Right lobe of liver (tissue), 4 donors: ENCODE results near the gene TMX1.

Experiments used
- POLR2A ChIP-seq: fragments of 450-650 bp; IDR thresholded peaks from one replicate; pipeline ENCODE4 v1.6.1; 2017; ENCODE audit warnings: antibody characterized with exemption, mild to moderate bottlenecking
- TF ChIP-seq, protein P1 (sequence below), 4 donors: fragments of 200-600 bp in 3 of 4; fragments of 450-650 bp in 1 of 4; IDR thresholded peaks; one replicate each; pipeline versions ENCODE4 v1.5.1 to v1.8.0; 2016 to 2022; ENCODE audit warnings: antibody characterized with exemption in 4 of 4, mild to moderate bottlenecking in 2 of 4
- donor health status: DM: no; HTN: no; CAD: no.
- donor health status: DM: no; HTN: no; CAD: no.
- donor health status: DM: no; HTN: yes; CAD: no.

DNA sequence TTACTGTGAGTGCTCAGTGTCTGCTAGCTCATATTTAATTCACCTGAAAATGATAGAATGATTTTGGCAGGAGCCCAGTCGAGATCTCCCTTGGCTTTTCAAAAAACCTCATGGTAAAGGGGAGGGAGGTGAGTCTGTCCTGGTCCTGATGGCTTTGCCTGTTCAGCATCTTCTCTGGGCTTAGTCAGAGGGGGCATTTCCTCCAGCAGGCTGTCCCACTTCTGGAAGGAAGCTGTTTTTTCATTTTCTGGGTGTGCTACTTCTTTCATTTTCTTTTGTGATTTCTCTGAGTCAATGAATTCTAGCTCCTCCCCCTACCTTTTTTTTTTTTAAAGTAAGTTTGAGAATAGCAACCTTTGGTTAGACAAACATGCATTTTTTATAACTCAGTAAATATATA is 58.8 kb downstream of the TMX1 start:
- TF ChIP-seq, protein P1, sequence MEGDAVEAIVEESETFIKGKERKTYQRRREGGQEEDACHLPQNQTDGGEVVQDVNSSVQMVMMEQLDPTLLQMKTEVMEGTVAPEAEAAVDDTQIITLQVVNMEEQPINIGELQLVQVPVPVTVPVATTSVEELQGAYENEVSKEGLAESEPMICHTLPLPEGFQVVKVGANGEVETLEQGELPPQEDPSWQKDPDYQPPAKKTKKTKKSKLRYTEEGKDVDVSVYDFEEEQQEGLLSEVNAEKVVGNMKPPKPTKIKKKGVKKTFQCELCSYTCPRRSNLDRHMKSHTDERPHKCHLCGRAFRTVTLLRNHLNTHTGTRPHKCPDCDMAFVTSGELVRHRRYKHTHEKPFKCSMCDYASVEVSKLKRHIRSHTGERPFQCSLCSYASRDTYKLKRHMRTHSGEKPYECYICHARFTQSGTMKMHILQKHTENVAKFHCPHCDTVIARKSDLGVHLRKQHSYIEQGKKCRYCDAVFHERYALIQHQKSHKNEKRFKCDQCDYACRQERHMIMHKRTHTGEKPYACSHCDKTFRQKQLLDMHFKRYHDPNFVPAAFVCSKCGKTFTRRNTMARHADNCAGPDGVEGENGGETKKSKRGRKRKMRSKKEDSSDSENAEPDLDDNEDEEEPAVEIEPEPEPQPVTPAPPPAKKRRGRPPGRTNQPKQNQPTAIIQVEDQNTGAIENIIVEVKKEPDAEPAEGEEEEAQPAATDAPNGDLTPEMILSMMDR (IDR thresholded peaks at IDR 0.05), result no peak
- no peak for TF ChIP-seq POLR2A
